Epithelial cell of proximal tubule (primary cell): Measurements from ENCODE around the gene SSTR4. TPM values are rescaled to one million over a fixed set of nuclear protein-coding genes. Genes with fewer than 3 reads are reported as not detected.

Source experiments
- DNase-seq: peaks from one replicate; pipeline ENCODE4 v3.0.0-alpha.2; 2011; ENCODE audit warnings: low read depth
- H3K4me3 ChIP-seq: 2 replicates; pipeline ENCODE4 v1.5.1; 2011; ENCODE audit warnings: low read depth, mild to moderate bottlenecking, low read length
- CTCF ChIP-seq: conservative IDR thresholded peaks from 2 replicates; pipeline ENCODE4 v1.5.1; 2012; ENCODE audit warnings: low read depth, mild to moderate bottlenecking, low read length
- total RNA-seq: library from RNA; depleted of rRNA; stranded (reverse); fragments of >200 nt; gene quantifications from 2 replicates; pipeline ENCODE4 v1.2.3, GENCODE V29; 2015

The SSTR4 gene
- total RNA-seq, 1 donor from 2014 or later: not detected

GRCh38 chr20:23000232-23000947, 34.7 kb upstream of the SSTR4 start:
- no peak overlapping the region for H3K4me3 ChIP-seq
- DNase-seq: no peak
- no peak for TF ChIP-seq CTCF

GRCh38 chr20:23002276-23002675, 32.8 kb upstream of the SSTR4 start:
- TF ChIP-seq CTCF: no peak
- no peak overlapping the region for H3K4me3 ChIP-seq
- no peak for DNase-seq

- no peak overlapping the region for H3K4me3 ChIP-seq
- TF ChIP-seq CTCF: no peak
- no peak for DNase-seq
These were observed 32.0 kb upstream of the SSTR4 start for GRCh38 chr20:23003077-23003635.

GRCh38 chr20:23003881-23004460, 31.1 kb upstream of the SSTR4 start:
- no peak for TF ChIP-seq CTCF
- no peak for DNase-seq
- no peak overlapping the region for H3K4me3 ChIP-seq

- no peak for DNase-seq
- no peak overlapping the region for H3K4me3 ChIP-seq
- no peak for TF ChIP-seq CTCF
These were observed 29.3 kb upstream of the SSTR4 start for GRCh38 chr20:23005776-23006175.

GRCh38 chr20:23007462-23007861, 27.6 kb upstream of the SSTR4 start:
- TF ChIP-seq CTCF: no peak
- DNase-seq: no peak
- H3K4me3 ChIP-seq: no peak overlapping the region
